A549 (cell line): Measurements from ENCODE around the gene MAN1C1. TPM values are rescaled to one million over a fixed set of nuclear protein-coding genes. Genes with fewer than 3 reads are reported as not detected.

Experiments
- ATAC-seq, 2 experiments: fragments of 200-7000 bp in 1 of 2; fragments of >200 bp in 1 of 2; cut with Nextera tagmentation in 1 of 2; cut with Tn5 transposase in 1 of 2; 3 replicates each; pipeline versions ENCODE4 v1.8.0 to v1.9.1; 2018 to 2020; ENCODE audit warnings: mild to moderate bottlenecking in 1 of 2, moderate library complexity in 1 of 2
- CTCF ChIA-PET: fragments of 300-600 bp; sonication (Branson Sonifier 250); formaldehyde crosslinking; extraction: SDS; loops from one replicate; lab custom pipeline; 2021; ENCODE audit warnings: antibody characterized with exemption, inconsistent platforms; lab: Yijun Ruan, JAX
- POLR2A ChIA-PET: fragments of 350-600 bp; formaldehyde crosslinking; extraction: SDS; loops from one replicate; lab custom pipeline; 2021; ENCODE audit warnings: antibody characterized with exemption, inconsistent platforms; lab: Yijun Ruan, JAX
- DNase-seq, 2 experiments: peaks; one replicate each; pipeline versions ENCODE4 v3.0.0 to v3.0.0-alpha.2; 2011 to 2016; ENCODE audit warnings: low read depth in 1 of 2, low spot score in 1 of 2
- FAIRE-seq: peaks from 2 replicates; lab custom pipeline; 2011; peaks lifted over from hg19 to GRCh38; lab: Jason Lieb, UNC
- H3K27ac ChIP-seq, 2 experiments: fragments of >200 bp; sonication (Bioruptor Twin); formaldehyde crosslinking; 3 replicates each; pipeline ENCODE4 v1.5.1; 2016 to 2017
- H3K4me1 ChIP-seq: fragments of >200 bp; sonication (Bioruptor Twin); formaldehyde crosslinking; 3 replicates; pipeline ENCODE4 v1.6.1; 2016
- H3K4me2 ChIP-seq: fragments of >200 bp; sonication (Bioruptor Twin); formaldehyde crosslinking; 3 replicates; pipeline ENCODE4 v1.6.1; 2016
- H3K4me3 ChIP-seq: fragments of >200 bp; sonication (Bioruptor Twin); formaldehyde crosslinking; 3 replicates; pipeline ENCODE4 v1.5.1; 2016
- H3K9me3 ChIP-seq: fragments of >200 bp; sonication (Bioruptor Twin); formaldehyde crosslinking; 3 replicates; pipeline ENCODE4 v1.6.1; 2016
- EHF ChIP-seq: fragments of 250-450 bp; sonication (Bioruptor Pico); IDR thresholded peaks from 2 replicates; pipeline ENCODE4 v1.5.0; 2020; ENCODE audit warnings: mild to moderate bottlenecking
- ESRRA ChIP-seq: fragments of 150-350 bp; IDR thresholded peaks from 2 replicates; pipeline ENCODE4 v1.6.1; 2014; ENCODE audit warnings: mild to moderate bottlenecking, low read length, borderline replicate concordance
- HDAC2 ChIP-seq: fragments of 200-600 bp; sonication (generic); IDR thresholded peaks from 2 replicates; pipeline ENCODE4 v1.6.1; 2016
- HOXB13 ChIP-seq: fragments of 250-450 bp; sonication (Bioruptor Pico); IDR thresholded peaks from 2 replicates; pipeline ENCODE4 v1.5.0; 2020; ENCODE audit warnings: low read depth, mild to moderate bottlenecking, moderate library complexity
- JUNB ChIP-seq: fragments of >200 bp; sonication (Bioruptor Twin); formaldehyde crosslinking; IDR thresholded peaks from 2 replicates; pipeline ENCODE4 v1.6.1; 2016
- NFE2L2 ChIP-seq: fragments of 150-350 bp; conservative IDR thresholded peaks from 2 replicates; pipeline ENCODE4 v1.6.1; 2014; ENCODE audit warnings: low read length
- NPAS2 ChIP-seq: fragments of 250-450 bp; sonication (Bioruptor Pico); IDR thresholded peaks from 2 replicates; pipeline ENCODE4 v1.8.0; 2022; ENCODE audit warnings: mild to moderate bottlenecking, moderate library complexity, borderline replicate concordance
- NR3C1 ChIP-seq: fragments of >200 bp; sonication (Bioruptor Twin); formaldehyde crosslinking; IDR thresholded peaks from 3 replicates; pipeline ENCODE4 v1.6.1; 2017
- PHF8 ChIP-seq: fragments of 200-600 bp; sonication (generic); IDR thresholded peaks from 2 replicates; pipeline ENCODE4 v1.6.1; 2016; ENCODE audit warnings: low read depth, mild to moderate bottlenecking, antibody characterized with exemption, moderate library complexity, borderline replicate concordance
- RAD21 ChIP-seq, 2 experiments: fragments of >200 bp in 1 of 2; sonication (Bioruptor Twin) in 1 of 2; formaldehyde crosslinking in 1 of 2; IDR thresholded peaks in 1 of 2; conservative IDR thresholded peaks in 1 of 2; 2 replicates in 1 of 2; 3 replicates in 1 of 2; pipeline ENCODE4 v1.6.1; 2012 to 2018; ENCODE audit warnings: inconsistent platforms in 1 of 2
- RNF2 ChIP-seq: fragments of 200-600 bp; sonication (generic); IDR thresholded peaks from 2 replicates; pipeline ENCODE4 v1.6.1; 2016; ENCODE audit warnings: low read depth, mild to moderate bottlenecking, antibody characterized with exemption, moderate library complexity, borderline replicate concordance
- ZNF302 ChIP-seq: fragments of 250-450 bp; sonication (Bioruptor Pico); IDR thresholded peaks from 2 replicates; pipeline ENCODE4 v1.9.0; 2021; ENCODE audit warnings: inconsistent platforms, mild to moderate bottlenecking, moderate library complexity
- ZSCAN20 ChIP-seq: fragments of 250-450 bp; sonication (Bioruptor Pico); IDR thresholded peaks from 2 replicates; pipeline ENCODE4 v1.8.0; 2022; ENCODE audit warnings: mild to moderate bottlenecking, moderate library complexity
- WGBS: methylation state at CpG from one replicate; pipeline ENCODE4 v1.1.6; 2017; ENCODE audit errors: missing lambda C conversion rate; 5-methylcytosine and 5-hydroxymethylcytosine counted together
- polyA plus RNA-seq, 4 experiments: library from polyadenylated mRNA; depleted of rRNA in 3 of 4; stranded (reverse); fragments of >200 nt; fragmentation: RNase III in 1 of 4; extraction: RNeasy Plus Mini Kit Qiagen cat#74134 plus additional on column Dnase treatment in 1 of 4; gene quantifications; 2 replicates in 3 of 4; 3 replicates in 1 of 4; pipeline ENCODE4 v1.2.3, GENCODE V29; 2011 to 2017
- TF ChIP-seq, protein P1 (sequence below): IDR thresholded peaks from 2 replicates; pipeline ENCODE4 v1.6.1; 2012
- TF ChIP-seq, protein P2 (sequence below): fragments of >200 bp; sonication (Bioruptor Twin); formaldehyde crosslinking; IDR thresholded peaks from 3 replicates; pipeline ENCODE4 v1.5.1; 2016
- TF ChIP-seq, protein P3 (sequence below): fragments of 200-600 bp; sonication (generic); IDR thresholded peaks from 2 replicates; pipeline ENCODE4 v1.6.1; 2016; ENCODE audit warnings: antibody characterized with exemption, mild to moderate bottlenecking, moderate library complexity
- TF ChIP-seq, protein P4 (sequence below): IDR thresholded peaks from 2 replicates; pipeline ENCODE4 v1.6.1; 2012; ENCODE audit warnings: low read depth, borderline replicate concordance
- TF ChIP-seq, protein P5 (sequence below): IDR thresholded peaks from 2 replicates; pipeline ENCODE4 v1.6.1; 2012
- TF ChIP-seq, protein P6 (sequence below): fragments of 250-450 bp; sonication (Bioruptor Pico); IDR thresholded peaks from 2 replicates; pipeline ENCODE4 v1.5.0; 2020; ENCODE audit warnings: low read depth, mild to moderate bottlenecking, moderate library complexity

The MAN1C1 gene
- polyA plus RNA-seq, 2 of the 4 experiments (the other 2 are of a cell fraction): 0.22 to 0.27 TPM

DNA sequence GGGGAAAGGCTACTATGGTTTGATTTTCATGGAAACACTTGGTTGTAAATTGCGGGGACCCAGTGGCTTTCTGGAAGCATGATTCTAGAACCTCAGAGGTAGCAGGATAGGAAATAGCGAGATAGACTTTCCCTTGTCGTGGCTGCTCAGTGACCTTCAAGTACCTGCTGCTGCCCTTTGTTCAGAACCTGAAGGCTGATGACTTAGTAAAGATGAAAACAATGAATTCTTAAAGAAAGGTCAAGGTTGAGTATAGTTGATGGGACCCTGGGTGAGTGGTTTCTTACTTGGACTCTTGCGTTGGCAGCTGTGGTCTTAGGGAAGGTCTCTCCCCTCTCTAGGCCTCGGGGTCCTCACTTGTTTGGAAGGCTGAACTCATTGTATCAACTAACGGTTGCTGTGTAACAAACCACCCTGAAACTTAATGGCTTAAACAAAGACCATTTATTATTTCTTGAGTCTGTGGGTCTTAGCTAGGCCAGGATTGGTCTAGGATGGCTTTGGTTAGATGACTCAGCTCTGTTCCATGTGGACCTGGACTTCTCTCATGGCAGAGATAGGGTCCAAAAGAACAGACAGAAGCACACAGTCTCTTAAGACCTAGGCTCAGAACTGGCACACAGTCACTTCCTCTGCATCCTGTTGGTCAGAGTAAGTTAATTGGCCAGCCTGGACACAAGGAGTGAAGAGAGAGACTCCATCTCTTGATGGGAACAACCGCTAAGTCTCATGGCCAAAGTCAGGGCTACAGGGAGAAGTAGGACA lies 94.2 kb downstream of the MAN1C1 start:
- no peak for FAIRE-seq
- Histone ChIP-seq H3K4me2 (no peak overlapping the region), H3K4me1 (peaks cover 11% of the 10 kb centered on the region; the same call in 1 of the 3 replicates), H3K4me3 (no peak overlapping the region), H3K9me3 (no peaks in the 10 kb centered on the region), H3K27ac (no peak overlapping the region)
- ChIA-PET CTCF (no interaction called here), POLR2A (no interaction called here)
- TF ChIP-seq HDAC2 (no peak), PHF8 (no peak), NFE2L2 (no peak), EHF (CRISPR knock-in tag) (no peak), ZNF302 (no peak), RAD21 (conservative IDR thresholded peaks at IDR 0.05 in 1 of 2, IDR thresholded peaks at IDR 0.05 in 1 of 2) (no peak), NPAS2 (no peak), ESRRA (no peak), HOXB13 (CRISPR knock-in tag) (no peak), ZSCAN20 (no peak), NR3C1 (no peak), RNF2 (no peak), JUNB (no peak)
- TF ChIP-seq, protein P1, sequence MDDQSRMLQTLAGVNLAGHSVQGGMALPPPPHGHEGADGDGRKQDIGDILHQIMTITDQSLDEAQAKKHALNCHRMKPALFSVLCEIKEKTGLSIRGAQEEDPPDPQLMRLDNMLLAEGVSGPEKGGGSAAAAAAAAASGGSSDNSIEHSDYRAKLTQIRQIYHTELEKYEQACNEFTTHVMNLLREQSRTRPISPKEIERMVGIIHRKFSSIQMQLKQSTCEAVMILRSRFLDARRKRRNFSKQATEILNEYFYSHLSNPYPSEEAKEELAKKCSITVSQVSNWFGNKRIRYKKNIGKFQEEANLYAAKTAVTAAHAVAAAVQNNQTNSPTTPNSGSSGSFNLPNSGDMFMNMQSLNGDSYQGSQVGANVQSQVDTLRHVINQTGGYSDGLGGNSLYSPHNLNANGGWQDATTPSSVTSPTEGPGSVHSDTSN: no peak
- TF ChIP-seq, protein P2, sequence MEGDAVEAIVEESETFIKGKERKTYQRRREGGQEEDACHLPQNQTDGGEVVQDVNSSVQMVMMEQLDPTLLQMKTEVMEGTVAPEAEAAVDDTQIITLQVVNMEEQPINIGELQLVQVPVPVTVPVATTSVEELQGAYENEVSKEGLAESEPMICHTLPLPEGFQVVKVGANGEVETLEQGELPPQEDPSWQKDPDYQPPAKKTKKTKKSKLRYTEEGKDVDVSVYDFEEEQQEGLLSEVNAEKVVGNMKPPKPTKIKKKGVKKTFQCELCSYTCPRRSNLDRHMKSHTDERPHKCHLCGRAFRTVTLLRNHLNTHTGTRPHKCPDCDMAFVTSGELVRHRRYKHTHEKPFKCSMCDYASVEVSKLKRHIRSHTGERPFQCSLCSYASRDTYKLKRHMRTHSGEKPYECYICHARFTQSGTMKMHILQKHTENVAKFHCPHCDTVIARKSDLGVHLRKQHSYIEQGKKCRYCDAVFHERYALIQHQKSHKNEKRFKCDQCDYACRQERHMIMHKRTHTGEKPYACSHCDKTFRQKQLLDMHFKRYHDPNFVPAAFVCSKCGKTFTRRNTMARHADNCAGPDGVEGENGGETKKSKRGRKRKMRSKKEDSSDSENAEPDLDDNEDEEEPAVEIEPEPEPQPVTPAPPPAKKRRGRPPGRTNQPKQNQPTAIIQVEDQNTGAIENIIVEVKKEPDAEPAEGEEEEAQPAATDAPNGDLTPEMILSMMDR: no peak
- TF ChIP-seq, protein P3, sequence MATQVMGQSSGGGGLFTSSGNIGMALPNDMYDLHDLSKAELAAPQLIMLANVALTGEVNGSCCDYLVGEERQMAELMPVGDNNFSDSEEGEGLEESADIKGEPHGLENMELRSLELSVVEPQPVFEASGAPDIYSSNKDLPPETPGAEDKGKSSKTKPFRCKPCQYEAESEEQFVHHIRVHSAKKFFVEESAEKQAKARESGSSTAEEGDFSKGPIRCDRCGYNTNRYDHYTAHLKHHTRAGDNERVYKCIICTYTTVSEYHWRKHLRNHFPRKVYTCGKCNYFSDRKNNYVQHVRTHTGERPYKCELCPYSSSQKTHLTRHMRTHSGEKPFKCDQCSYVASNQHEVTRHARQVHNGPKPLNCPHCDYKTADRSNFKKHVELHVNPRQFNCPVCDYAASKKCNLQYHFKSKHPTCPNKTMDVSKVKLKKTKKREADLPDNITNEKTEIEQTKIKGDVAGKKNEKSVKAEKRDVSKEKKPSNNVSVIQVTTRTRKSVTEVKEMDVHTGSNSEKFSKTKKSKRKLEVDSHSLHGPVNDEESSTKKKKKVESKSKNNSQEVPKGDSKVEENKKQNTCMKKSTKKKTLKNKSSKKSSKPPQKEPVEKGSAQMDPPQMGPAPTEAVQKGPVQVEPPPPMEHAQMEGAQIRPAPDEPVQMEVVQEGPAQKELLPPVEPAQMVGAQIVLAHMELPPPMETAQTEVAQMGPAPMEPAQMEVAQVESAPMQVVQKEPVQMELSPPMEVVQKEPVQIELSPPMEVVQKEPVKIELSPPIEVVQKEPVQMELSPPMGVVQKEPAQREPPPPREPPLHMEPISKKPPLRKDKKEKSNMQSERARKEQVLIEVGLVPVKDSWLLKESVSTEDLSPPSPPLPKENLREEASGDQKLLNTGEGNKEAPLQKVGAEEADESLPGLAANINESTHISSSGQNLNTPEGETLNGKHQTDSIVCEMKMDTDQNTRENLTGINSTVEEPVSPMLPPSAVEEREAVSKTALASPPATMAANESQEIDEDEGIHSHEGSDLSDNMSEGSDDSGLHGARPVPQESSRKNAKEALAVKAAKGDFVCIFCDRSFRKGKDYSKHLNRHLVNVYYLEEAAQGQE: no peak
- TF ChIP-seq, protein P4, sequence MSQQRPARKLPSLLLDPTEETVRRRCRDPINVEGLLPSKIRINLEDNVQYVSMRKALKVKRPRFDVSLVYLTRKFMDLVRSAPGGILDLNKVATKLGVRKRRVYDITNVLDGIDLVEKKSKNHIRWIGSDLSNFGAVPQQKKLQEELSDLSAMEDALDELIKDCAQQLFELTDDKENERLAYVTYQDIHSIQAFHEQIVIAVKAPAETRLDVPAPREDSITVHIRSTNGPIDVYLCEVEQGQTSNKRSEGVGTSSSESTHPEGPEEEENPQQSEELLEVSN: no peak
- TF ChIP-seq, protein P5, sequence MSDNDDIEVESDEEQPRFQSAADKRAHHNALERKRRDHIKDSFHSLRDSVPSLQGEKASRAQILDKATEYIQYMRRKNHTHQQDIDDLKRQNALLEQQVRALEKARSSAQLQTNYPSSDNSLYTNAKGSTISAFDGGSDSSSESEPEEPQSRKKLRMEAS: no peak
- TF ChIP-seq, protein P6, sequence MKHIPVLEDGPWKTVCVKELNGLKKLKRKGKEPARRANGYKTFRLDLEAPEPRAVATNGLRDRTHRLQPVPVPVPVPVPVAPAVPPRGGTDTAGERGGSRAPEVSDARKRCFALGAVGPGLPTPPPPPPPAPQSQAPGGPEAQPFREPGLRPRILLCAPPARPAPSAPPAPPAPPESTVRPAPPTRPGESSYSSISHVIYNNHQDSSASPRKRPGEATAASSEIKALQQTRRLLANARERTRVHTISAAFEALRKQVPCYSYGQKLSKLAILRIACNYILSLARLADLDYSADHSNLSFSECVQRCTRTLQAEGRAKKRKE (CRISPR knock-in tag): no peak
- ATAC-seq: no peak
- 83% methylated on average over 7 of the region's 7 CpGs for WGBS
- no peak for DNase-seq
